Neural cell (in vitro differentiated cells): ENCODE results near the gene NCKAP5. TPM values are rescaled to one million over a fixed set of nuclear protein-coding genes. Genes with fewer than 3 reads are reported as not detected.

Experiments used
- H2AFZ ChIP-seq: fragments of 200-600, 300-800 bp; sonication (generic), shearing (Covaris generic); 2 replicates; pipeline ENCODE4 v1.6.0; 2014; ENCODE audit warnings: low read depth, mild to moderate bottlenecking, antibody characterized with exemption, low read length, moderate library complexity
- H3F3A ChIP-seq: fragments of 200-600 bp; shearing (Covaris generic); 2 replicates; pipeline ENCODE4 v1.6.1; 2016; ENCODE audit warnings: mild to moderate bottlenecking, moderate library complexity, mixed read lengths, antibody characterized with exemption, low read length; ENCODE audit not compliant: insufficient read depth, poor library complexity, severe bottlenecking
- H3K27ac ChIP-seq: fragments of 200-600, 300-800 bp; sonication (generic), shearing (Covaris generic); 2 replicates; pipeline ENCODE4 v1.5.1; 2014; ENCODE audit warnings: mild to moderate bottlenecking, low read length, moderate library complexity
- H3K27me3 ChIP-seq: fragments of 300-800, 200-600 bp; sonication (generic), shearing (Covaris generic); 2 replicates; pipeline ENCODE4 v1.6.0; 2014; ENCODE audit warnings: mild to moderate bottlenecking, low read depth, low read length, moderate library complexity; ENCODE audit not compliant: insufficient read depth
- H3K36me3 ChIP-seq: fragments of 300-800, 200-600 bp; sonication (generic), shearing (Covaris generic); 2 replicates; pipeline ENCODE4 v1.5.1; 2014; ENCODE audit warnings: mild to moderate bottlenecking, antibody characterized with exemption, low read length, moderate library complexity; ENCODE audit not compliant: insufficient read depth
- H3K4me2 ChIP-seq: fragments of 300-800, 200-600 bp; sonication (generic), shearing (Covaris generic); 2 replicates; pipeline ENCODE4 v1.6.0; 2014; ENCODE audit warnings: mild to moderate bottlenecking, low read length
- H3K4me3 ChIP-seq: fragments of 300-800, 200-600 bp; sonication (generic), shearing (Covaris generic); 2 replicates; pipeline ENCODE4 v1.5.1; 2014; ENCODE audit warnings: mild to moderate bottlenecking, low read length, moderate library complexity
- H3K79me2 ChIP-seq: fragments of 200-600 bp; shearing (Covaris generic); replicated peaks from 2 replicates; pipeline ENCODE4 v1.6.0; 2014; ENCODE audit warnings: mild to moderate bottlenecking, low read length, moderate library complexity; ENCODE audit not compliant: insufficient read depth
- H3K9ac ChIP-seq: fragments of 300-800, 200-600 bp; sonication (generic), shearing (Covaris generic); 2 replicates; pipeline ENCODE4 v1.6.1; 2016; ENCODE audit warnings: mild to moderate bottlenecking, low read length, mixed read lengths
- H3K9me2 ChIP-seq: fragments of 200-600 bp; shearing (Covaris generic); 2 replicates; pipeline ENCODE4 v1.6.1; 2016; ENCODE audit warnings: mild to moderate bottlenecking, low read length, mixed read lengths; ENCODE audit not compliant: insufficient read depth
- H3K9me3 ChIP-seq: fragments of 200-600, 300-800 bp; sonication (generic), shearing (Covaris generic); 2 replicates; pipeline ENCODE4 v1.6.1; 2016; ENCODE audit warnings: mild to moderate bottlenecking, mixed run types, low read length, moderate library complexity, mixed read lengths
- H4K20me1 ChIP-seq: fragments of 200-600 bp; shearing (Covaris generic); 2 replicates; pipeline ENCODE4 v1.6.1; 2016; ENCODE audit warnings: mild to moderate bottlenecking, mixed run types; ENCODE audit not compliant: insufficient read depth
- CTCF ChIP-seq: fragments of 450-650 bp; IDR thresholded peaks from 2 replicates; pipeline ENCODE4 v1.5.1; 2014; ENCODE audit warnings: antibody characterized with exemption, mild to moderate bottlenecking, moderate library complexity; ENCODE audit not compliant: poor library complexity, severe bottlenecking
- EP300 ChIP-seq: fragments of 450-650 bp; conservative IDR thresholded peaks from 2 replicates; pipeline ENCODE4 v1.6.1; 2014; ENCODE audit warnings: antibody characterized with exemption, mild to moderate bottlenecking, moderate library complexity; ENCODE audit not compliant: poor library complexity, severe bottlenecking
- EZH2 ChIP-seq: fragments of 200-600, 300-800 bp; shearing (Covaris generic), sonication (generic); IDR thresholded peaks from 2 replicates; pipeline ENCODE4 v1.6.1; 2014; ENCODE audit warnings: antibody characterized with exemption, low read length, borderline replicate concordance, mild to moderate bottlenecking; ENCODE audit not compliant: insufficient read depth, poor library complexity, severe bottlenecking
- MXI1 ChIP-seq: fragments of 450-650 bp; conservative IDR thresholded peaks from 2 replicates; pipeline ENCODE4 v1.6.1; 2014; ENCODE audit warnings: antibody characterized with exemption, mild to moderate bottlenecking; ENCODE audit not compliant: poor library complexity, severe bottlenecking
- POLR2AphosphoS5 ChIP-seq: IDR thresholded peaks from 2 replicates; pipeline ENCODE4 v1.6.1; 2012
- RAD21 ChIP-seq: fragments of 450-650 bp; conservative IDR thresholded peaks from 2 replicates; pipeline ENCODE4 v1.6.1; 2014; ENCODE audit warnings: antibody characterized with exemption, mild to moderate bottlenecking, moderate library complexity
- REST ChIP-seq: IDR thresholded peaks from 2 replicates; pipeline ENCODE4 v1.6.1; 2012; ENCODE audit warnings: borderline replicate concordance
- SMC3 ChIP-seq: fragments of 450-650 bp; conservative IDR thresholded peaks from 2 replicates; pipeline ENCODE4 v1.6.1; 2014; ENCODE audit warnings: antibody characterized with exemption, mild to moderate bottlenecking, moderate library complexity; ENCODE audit not compliant: poor library complexity
- TAF1 ChIP-seq: IDR thresholded peaks from 2 replicates; pipeline ENCODE4 v1.6.1; 2012; ENCODE audit warnings: low read depth
- polyA plus RNA-seq: library from polyadenylated mRNA; depleted of rRNA; stranded (reverse); fragments of >200 nt; gene quantifications from 2 replicates; pipeline ENCODE4 v1.2.3, GENCODE V29; 2014

The NCKAP5 gene
- polyA plus RNA-seq, 1 donor from 2014 or later = 2.4 TPM

GRCh38 chr2:133447303-133447702, 121.0 kb downstream of the NCKAP5 start:
- Histone ChIP-seq H2AFZ (no peak overlapping the region), H4K20me1 (no peaks in the 10 kb centered on the region), H3K4me3 (no peak overlapping the region), H3F3A (no peaks in the 10 kb centered on the region), H3K9me2 (no peaks in the 10 kb centered on the region), H3K36me3 (no peaks in the 10 kb centered on the region), H3K27me3 (no peaks in the 10 kb centered on the region), H3K9ac (no peak overlapping the region), H3K4me2 (no peak overlapping the region), H3K9me3 (no peaks in the 10 kb centered on the region), H3K79me2 (no peaks in the 10 kb centered on the region), H3K27ac (no peak overlapping the region)
- TF ChIP-seq POLR2AphosphoS5 (no peak), REST (no peak), EZH2 (no peak), CTCF (no peak), RAD21 (no peak), EP300 (no peak), MXI1 (no peak), TAF1 (no peak), SMC3 (no peak)

GRCh38 chr2:133444465-133444864, 123.8 kb downstream of the NCKAP5 start:
- no peak overlapping the region for H2AFZ ChIP-seq
- H3K4me3 ChIP-seq = no peak overlapping the region
- H3K4me2 ChIP-seq = no peak overlapping the region
- H3K9ac ChIP-seq = no peak overlapping the region
- H3K9me2 ChIP-seq = no peaks in the 10 kb centered on the region
- H3K27me3 ChIP-seq = no peaks in the 10 kb centered on the region
- H3K9me3 ChIP-seq = no peaks in the 10 kb centered on the region
- H3K27ac ChIP-seq = no peak overlapping the region
- H3K79me2 ChIP-seq = no peaks in the 10 kb centered on the region
- TF ChIP-seq CTCF (no peak), RAD21 (no peak)
- H3K36me3 ChIP-seq = no peaks in the 10 kb centered on the region
- no peaks in the 10 kb centered on the region for H3F3A ChIP-seq
- no peaks in the 10 kb centered on the region for H4K20me1 ChIP-seq
